GM21737 (cell line): ENCODE measurements around the gene ECEL1.
"Not testable (repeated sequence)": the region's sequence is repeated elsewhere in the genome, so short reads cannot be mapped to it uniquely, and the experiment has no call there.

Experiments used
- ATAC-seq: cut with Tn5 transposase; IDR thresholded peaks from one replicate; pipeline ENCODE4 v1.9.1; 2021; ENCODE audit warnings: mild to moderate bottlenecking, moderate library complexity; ENCODE audit not compliant: unreplicated experiment

The ECEL1 gene, protein sequence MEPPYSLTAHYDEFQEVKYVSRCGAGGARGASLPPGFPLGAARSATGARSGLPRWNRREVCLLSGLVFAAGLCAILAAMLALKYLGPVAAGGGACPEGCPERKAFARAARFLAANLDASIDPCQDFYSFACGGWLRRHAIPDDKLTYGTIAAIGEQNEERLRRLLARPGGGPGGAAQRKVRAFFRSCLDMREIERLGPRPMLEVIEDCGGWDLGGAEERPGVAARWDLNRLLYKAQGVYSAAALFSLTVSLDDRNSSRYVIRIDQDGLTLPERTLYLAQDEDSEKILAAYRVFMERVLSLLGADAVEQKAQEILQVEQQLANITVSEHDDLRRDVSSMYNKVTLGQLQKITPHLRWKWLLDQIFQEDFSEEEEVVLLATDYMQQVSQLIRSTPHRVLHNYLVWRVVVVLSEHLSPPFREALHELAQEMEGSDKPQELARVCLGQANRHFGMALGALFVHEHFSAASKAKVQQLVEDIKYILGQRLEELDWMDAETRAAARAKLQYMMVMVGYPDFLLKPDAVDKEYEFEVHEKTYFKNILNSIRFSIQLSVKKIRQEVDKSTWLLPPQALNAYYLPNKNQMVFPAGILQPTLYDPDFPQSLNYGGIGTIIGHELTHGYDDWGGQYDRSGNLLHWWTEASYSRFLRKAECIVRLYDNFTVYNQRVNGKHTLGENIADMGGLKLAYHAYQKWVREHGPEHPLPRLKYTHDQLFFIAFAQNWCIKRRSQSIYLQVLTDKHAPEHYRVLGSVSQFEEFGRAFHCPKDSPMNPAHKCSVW

DNA sequence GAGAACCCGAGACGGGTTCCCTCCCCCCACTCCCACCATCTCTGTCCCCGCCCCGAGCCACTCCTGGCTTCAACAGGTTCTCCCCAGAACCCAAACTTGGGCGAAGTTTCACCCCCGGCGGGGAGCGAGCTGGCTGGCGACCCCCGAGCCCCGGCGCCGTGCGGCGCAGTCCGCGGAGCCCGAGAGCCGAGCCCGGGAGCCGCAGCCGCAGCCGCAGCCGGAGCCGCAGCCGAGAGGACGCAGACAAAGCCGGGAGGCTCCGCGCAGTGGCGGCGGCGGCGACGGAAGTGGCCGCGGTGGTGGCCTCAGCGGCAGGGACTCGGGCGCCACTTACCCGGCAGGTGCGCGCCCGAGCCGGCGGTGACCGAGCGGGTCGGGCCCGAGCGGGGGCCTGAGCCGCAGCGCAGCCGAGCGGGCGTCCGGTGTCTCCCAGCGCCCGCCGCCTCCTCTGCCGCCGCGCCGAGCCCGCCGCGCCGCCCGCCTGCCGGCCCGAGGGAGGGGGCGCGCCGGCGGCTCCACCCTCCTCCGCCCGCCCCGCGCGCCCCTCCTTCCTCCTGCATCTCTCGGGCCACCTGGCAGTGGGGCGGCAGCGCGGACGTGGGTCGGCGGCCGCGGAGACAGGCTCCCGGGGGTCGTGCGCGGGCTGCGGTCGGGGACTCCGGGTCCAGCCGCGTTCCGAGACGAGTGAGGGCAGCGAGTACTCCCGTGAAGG is at the start of gene ECEL1:
Gene ECEL1, minus strand, starts transcription at position 450 of the 712 bp plus-strand sequence. CDS start 1,181 bp downstream, outside the sequence.
- ATAC-seq = no peak

DNA sequence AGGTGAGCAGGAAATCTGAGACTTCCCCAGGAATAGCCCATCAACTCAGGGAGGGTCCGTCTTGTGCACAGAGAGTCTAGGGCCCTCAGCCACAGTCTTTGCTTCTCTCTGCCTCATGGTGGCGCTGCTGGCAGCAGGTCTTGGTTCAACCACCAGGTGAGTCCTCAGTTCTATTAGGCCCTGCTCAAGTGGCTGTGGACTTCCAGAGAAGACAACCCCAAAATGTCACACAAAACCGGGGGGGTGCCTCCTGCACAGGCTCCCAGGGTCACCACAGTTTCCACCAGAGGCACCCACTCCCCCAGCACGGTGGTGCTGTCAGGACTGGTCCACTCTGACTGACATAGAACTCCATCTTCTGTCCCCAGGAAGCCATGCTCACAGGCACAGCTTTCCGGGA is 49.4 kb upstream of the ECEL1 start:
- no peak for ATAC-seq

DNA sequence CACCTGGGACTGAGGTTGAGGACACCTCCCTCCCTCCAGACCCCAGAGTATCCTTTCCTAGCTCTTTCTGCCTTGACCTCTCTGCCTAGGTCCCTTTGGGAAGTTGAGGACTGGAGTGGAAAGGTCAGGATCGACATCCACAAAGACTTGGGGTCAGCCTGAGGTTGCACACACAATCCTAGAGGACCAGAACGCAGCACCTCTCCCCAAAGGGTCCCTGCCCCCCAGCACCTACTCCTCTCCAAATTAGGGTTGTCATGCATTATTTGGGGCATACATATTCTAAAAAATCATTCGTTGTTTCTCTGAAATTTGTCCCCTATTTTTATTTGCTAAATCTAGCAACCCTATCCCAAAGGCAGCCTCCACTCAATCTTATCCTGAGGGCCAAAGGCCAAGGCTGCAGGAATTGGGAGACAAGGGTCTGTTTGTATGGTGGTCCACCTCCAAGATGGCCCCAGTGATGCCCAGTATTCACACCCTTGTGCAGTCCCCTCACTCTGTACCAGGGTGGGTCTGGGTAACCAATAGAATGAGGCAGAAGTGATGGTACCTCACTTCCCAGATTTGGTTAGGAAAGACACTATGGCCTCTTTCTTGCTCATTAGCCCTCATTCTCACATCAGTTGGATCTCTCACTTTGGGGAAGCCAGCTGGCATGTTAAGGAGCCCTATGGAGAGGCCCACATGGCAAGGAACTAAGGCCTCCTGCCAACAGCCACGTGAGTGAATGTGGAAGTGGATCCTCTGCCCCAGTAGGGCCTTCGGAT is 48.3 kb upstream of the ECEL1 start:
- no peak for ATAC-seq

DNA sequence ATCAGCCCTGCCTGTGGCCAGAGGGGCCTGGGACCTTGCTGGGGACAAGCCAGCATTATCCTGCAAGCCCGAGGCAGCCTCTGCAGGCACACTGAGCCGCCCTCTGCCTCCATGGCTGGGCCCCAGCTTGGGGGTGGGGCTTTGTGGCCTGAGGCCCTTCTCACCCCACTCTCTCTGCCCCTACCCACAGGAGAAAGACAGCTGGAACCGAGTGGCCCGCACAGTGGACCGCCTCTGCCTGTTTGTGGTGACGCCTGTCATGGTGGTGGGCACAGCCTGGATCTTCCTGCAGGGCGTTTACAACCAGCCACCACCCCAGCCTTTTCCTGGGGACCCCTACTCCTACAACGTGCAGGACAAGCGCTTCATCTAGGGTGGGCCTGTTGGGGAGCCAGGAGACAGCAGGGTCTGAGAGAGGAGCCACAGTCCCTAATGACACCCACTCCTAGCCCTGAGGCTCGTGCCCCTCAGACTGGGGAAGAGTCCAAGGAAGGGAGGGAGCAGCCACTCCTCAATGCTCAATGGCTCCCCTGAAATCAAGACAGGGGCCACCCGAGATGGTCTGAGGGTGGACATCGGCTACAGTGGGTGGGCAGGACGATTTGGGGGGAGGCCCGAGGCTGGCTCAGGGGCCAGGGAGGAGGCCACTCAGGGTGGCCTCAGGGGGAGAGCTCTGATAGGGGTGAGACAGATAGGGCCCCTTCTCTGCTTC is 47.5 kb upstream of the ECEL1 start:
- ATAC-seq = no peak

DNA sequence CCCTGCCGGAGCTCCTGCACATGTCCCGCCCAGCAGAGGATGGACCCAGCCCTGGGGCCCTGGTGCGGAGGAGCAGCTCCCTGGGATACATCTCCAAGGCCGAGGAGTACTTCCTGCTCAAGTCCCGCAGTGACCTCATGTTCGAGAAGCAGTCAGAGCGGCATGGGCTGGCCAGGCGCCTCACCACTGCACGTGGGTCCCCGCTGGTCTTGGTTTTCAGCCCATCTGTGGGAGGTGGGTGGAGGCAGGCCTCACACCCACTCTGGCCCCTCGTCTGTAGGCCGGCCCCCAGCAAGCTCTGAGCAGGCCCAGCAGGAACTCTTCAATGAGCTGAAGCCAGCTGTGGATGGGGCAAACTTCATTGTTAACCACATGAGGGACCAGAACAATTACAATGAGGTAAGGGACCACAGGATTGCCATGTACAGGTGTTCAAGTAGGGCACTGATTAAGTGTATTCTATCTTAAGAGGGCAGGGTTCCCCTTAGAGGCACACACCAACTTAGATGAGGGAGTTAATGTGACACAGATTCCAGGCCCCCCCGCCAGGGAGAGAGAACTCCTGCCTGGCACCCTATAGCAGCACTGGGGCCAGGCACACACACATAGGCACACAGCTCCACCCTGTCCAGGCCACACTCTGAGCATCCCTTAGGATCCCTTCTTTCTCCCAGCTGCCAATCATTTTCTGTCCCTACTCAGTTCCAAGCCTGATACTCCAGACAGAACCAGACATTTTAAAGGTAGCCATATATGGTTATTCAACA is 46.5 kb upstream of the ECEL1 start:
- no peak for ATAC-seq

DNA sequence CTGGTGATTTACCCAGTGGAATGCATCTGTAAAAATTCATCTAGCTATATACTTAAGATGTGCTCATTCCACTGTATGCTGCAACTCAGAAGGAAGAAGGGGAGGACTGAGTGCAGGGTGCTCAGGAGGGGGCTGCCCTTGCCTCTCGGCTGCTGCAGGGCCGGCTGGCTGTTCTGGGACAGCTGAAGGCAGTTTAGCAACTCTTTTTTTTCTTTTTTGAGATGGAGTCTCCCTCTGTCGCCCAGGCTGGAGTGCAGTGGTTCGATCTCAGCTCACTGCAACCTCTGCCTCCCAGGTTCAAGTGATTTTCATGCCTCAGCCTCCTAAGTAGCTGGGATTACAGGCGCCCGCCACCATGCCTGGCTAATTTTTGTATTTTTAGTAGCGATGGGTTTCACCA is 45.2 kb upstream of the ECEL1 start:
- not testable (repeated sequence) for ATAC-seq

DNA sequence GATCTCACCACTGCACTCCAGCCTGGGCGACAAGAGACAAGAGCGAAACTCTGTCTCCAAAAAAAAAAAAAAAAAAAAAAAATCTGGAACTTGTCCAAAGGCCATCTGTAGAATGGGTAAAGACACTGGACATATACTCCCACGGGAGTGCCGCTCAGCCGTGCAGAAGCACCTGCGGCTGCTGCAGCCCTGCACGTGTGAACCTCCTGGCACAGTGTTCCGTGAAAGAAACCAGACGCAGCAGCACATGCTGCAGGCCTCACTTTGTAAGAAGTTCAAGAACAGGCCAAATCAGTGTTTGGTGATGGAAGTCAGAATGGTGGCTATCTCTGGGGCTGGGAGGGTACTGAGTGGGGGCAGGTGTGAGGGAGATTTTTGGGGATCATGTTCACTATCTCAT is 44.8 kb upstream of the ECEL1 start:
- ATAC-seq = no peak

DNA sequence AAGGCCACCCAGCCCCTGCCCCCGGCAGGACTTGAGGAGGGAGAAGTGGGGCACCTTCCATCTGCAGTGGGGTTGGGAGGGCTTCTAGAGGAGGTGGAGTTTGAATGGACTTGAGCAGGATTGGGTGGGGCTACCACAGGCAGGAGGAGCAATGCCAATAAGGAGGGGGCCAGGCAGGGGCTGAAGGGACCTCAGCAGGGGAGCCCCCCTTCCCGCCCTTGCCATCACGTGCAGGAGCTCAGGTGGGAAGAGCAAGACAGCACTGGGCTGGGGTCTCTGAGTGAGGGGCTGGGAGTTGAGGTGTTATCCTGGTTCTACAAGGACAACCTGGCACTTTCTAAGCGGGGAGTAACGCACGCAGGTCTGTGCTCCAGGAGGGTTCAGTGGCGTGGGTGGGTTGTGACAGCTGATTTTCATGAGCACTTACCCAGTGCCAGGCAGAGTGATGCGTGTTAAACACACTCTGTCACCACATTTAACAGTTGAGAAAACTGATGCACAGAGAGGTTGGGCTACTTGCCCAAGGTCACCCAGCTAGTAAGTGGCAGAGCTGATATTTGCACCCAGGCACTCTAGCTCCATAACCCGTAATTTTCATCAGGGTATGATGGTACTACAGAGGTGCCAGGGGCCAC is 43.1 kb upstream of the ECEL1 start:
- no peak for ATAC-seq

DNA sequence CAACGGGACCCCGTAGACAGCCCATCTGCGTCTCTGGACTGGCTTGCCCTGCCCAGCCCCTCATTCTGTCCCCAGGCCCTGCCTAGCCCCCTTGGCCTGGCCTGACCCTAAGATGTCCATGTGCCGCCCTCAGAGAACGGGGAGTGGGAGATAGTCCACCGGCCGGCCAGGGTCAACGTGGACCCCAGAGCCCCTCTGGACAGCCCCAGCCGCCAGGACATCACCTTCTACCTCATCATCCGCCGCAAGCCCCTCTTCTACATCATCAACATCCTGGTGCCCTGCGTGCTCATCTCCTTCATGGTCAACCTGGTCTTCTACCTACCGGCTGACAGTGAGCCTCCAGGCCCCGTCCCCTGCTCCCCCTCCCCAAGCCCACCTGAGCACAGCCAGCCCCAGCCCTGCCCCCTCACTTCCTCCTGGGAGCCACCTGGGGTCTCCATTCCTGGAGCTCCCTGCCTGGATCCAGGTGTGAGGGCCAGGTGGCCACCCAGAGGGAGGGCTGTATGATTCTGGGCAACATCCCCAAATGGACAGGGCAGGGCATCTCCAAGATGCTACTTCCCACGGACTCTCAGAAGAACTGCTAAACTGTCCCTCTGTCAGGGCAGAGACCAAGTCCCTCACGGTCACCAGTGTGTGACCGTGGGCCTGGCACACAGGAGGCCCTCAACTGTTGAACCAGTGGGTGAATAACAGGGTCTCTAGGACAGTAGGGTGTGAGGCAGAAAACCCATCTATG is 42.3 kb upstream of the ECEL1 start:
- no peak for ATAC-seq

DNA sequence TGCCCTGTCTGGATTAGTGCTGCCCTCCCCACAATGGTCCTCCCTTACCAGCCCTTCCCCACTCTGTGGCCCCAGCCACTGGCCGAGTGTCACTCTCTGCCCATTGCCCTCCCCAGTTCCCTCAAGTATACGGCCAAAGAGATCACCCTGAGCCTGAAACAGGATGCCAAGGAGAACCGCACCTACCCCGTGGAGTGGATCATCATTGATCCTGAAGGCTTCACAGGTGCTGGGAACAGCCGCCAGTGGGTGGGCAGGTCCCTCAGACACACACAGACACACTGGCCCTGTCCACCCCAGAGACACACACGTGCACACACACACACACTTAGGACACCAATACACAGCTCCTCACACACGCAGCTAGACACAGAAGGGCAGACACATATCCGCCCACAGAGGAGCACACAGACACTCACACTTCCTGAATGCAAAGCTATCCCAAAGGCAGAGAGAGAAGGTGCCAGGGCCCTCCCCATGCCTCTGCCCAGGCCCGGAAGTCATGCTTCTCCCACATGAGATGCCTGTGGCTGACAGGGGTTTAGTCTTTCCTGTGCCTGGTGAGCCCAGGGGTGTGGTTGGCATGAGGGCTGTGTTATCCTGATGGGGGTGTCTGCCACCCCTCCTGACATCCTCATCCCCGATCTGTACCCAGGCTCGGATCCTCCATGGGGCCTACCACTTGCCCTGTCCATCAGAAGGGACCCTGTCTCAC is 41.3 kb upstream of the ECEL1 start:
- no peak for ATAC-seq

DNA sequence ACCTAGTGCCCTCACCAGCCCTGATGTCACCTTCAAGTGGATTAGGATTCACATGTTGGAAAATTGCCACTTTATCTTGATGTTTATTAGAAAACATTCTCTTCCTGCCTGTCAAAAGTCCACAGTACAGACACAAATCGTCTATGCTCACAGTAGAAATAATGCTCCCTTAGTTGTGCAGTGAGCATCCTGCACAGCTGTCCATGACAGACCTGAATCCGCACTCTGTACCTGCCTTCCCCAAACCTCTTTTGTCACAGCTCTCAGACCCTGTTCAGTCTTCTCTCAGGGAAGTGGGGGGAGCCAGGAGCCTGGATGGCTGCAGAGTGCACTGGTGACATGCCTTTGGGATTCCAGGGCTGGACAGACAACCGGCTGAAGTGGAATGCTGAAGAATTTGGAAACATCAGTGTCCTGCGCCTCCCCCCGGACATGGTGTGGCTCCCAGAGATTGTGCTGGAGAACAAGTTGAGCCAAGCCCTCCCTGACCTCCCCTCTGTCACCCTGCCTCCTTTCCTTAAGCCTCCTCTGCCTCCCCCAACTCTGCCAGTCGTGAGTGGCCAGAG is 40.4 kb upstream of the ECEL1 start:
- ATAC-seq = no peak

DNA sequence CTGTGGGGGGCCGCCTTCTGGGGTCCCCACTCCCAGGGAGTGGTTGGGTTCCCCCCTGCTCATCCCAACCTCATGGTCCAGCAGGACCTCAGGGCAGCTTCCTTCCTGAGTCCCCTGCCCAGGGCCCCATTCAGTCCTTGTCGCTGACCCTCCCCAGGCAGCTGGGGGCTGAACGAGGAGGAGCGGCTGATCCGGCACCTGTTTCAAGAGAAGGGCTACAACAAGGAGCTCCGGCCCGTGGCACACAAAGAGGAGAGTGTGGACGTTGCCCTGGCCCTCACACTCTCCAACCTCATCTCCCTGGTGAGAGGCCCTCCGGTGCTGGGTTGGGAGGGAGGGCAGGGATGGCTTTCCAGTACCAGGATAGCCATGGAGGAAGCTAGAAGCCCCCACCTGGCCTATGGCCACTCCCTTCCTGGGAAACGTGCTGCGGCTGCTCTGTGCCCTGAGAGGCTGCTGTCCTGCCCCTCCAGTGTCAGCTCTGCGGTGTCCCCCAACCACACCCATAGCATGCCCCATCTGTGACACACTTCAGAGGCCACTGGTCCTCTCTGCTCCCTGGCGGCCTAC is 38.8 kb upstream of the ECEL1 start:
- no peak for ATAC-seq

DNA sequence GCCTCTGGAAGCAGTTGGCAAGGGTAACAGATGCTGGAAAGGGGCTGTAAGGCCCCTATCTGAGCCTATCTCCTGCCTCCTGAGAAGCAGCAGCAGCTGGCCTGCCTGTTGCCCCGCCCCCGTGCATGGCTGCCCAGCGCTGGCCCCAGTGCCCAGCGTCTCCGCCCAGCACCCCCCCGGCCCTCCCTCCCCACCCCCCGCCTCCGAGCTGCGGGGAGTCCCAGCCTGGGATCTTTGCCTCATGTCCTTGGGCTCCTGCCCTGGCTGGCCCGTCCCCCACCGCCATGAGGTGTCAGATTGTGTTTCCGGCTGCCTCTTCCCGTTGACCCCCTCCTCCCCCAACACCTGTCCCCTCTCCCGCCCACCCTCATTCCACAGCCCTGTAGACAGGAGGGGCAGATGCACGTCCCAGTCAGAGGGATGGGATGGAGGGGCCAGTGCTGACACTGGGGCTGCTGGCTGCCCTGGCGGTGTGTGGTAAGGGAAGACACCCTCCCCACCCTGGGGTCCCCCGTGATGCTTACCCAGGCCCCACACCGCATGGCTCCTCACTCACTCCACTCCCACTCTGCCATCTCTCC is 38.2 kb upstream of the ECEL1 start, which contains the start of gene CHRND:
Gene CHRND, plus strand, starts transcription at position 370 of the 581 bp plus-strand sequence. Its CDS starts 56 bp downstream, at position 426.
- ATAC-seq = no peak

DNA sequence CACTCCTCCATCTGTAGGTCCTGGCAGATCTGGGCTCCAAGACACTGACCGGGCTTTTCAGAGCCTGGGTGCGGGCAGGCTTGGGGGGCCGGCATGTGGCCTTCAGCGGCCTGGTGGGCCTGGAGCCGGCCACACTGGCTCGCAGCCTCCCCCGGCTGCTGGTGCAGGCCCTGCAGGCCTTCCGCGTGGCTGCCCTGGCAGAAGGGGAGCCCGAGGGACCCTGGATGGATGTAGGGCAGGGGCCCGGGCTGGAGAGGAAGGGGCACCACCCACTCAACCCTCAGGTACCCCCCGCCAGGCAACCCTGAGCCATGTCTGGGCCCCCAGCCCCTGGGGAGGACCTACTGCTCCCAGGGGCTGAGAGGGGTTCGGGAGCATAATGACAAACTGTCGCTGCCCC is 37.6 kb upstream of the ECEL1 start:
- no peak for ATAC-seq

DNA sequence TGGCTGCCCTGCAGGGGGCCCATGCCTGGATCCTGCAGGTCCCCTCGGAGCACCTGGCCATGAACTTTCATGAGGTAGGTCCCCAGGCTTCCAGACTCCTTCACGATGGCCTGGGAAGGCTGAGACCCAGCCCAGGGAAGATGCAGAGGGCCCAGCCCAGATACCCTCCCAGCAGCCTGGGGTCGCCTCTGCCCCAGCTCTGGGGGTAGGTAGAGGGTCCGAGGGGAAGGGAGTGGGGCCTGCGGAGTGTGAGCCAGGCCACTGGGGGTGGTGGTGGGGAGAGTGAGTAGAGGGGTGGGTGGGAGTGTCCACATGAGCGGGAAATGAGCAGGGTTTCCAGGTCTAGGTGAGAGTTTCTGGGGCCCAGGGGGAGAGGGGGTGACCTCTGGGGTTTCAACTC is 37.1 kb upstream of the ECEL1 start:
- ATAC-seq = no peak
